Activated T-cell treated with anti-CD3 and anti-CD28 coated beads, Interleukin-2, amount 50 U/mL, for 48 hours (primary cell): Measurements from ENCODE around the gene CALHM1.

Experiments
- DNase-seq, 2 experiments: peaks; one replicate each; pipeline ENCODE4 v3.0.0-alpha.2; 2020

The CALHM1 gene

DNA sequence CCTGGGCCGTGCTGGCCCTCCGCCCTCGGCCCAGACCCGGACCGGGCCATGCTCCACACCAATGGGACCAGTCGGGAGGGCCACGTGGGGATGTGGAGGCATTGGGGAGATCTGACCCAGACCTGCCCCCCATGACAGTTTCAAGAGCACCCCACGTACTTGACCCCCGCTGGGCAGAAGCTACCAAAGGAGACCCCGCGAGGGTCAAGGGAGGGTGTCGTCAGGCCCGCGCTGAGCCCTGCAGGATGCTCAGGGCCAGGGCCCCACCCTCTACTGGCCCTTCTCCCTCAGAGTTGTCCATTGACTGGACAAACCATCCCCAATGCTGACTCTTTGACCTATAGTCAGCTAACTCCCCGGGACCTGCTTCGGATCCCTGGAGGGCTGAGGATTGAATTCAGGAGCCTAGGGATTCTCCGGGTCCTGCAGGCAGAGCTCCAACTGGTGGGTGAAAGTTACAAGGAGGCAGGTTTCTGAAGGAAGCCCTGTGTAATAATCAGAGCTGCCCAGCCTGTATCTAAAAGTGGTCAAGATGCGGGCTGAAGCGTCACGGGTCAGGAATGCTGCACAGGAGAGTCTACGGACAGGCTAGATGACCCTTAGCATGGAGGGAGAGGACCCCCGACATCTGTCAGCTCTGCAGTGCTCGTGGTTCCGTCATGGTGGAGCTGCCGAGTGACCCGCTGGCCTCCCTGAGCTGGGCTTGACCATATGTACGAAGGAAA, 6.0 kb downstream of the CALHM1 start:
- DNase-seq, result no peak

DNA sequence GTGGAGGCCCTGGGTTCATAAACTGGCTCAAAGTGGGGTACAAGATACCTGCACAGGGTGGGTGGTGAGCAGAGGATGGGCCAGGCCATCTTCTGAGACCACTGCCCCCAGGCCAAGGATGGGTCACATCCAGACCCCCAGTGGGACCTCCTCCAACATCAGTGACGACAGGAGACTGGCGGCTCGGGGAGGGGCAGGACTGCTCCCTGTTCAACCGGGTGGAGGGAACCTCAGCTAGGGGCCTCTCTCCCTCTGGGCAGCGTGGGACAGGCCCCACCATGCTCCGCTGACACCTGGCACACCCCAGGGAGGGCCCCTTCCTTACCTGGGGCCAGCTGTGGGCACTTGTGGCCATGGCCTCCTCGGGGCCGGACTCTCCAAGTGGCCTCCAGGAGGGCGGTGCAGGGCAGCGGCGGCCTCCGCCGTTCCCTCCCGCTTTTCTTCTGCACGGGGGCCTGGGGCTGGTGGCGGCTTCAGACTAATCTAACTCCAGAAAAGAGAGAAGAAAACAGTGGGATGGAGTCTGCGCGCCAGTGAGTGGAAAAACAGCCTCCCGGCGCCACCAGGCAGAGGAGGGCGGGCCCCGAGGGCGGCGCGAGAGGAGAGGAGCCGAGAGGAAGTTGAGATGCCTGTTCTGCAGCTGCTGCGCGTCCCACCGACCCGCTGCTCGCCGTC, 6.7 kb downstream of the CALHM1 start, which contains the start of gene CALHM2:
Gene CALHM2 (minus strand): TSS at position 540 of the 675 bp plus-strand sequence. CDS start 2,429 bp downstream, outside the sequence.
- peak; percentile 72 to 75 for DNase-seq

DNA sequence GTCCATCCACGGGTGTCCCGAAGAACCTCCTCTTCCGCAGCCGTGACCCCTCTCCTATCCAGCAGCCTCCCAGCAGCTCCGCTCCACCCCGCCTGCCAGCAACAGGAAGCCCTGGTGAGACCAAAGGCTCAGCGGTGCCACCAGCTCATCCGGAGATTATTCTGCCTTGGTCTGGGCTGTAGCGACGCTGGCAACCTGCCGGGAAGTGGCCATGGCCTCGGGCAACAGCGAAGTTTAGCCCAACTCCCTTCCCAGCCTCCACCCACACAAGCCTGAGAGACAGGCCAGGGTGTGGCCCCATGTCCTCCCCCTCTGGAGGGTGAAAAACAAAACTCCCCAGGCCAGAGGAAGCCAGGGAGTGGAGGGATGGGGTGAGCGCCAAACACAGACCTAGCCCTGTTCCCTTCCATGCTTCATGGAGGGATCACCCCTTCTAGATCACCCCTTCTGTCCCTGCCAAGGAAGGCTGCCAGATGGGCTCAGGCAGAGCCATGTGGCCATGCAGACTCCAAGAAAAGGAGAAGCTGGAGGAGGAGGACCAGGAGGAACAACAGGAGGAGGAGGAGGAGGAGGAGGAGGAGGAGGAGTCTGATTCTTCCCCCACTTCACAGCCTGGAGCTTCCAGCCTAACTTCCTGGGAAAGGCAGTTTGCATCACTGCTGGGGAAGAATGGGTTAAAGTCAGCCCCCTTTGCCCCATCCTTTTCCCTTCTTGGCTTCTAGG, 7.4 kb downstream of the CALHM1 start:
- DNase-seq, result peak; percentile 58 to 64

DNA sequence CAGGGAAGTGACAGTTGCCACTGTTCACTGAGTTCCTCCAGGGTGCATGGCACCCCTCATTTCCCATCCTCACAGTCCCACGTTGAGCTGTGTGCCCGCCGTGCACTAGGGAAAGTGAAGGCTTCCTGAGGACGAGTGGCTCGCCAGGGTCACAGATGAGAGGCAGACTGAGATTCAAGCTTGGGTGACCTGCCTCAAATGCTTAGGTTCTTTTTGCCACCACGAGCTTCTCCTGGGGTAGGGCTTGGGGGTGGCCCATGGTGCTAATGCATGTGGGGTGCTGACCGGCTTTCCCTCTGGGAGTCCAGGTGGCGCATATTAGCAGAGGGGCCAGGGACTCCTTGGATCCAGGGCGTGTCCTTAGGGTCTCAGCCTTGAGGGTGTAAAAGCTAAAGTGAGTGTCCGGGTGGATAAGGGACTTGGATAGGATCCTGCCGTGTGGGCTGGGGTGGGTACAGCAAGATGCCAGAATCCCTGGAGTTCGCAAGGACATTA, 8.5 kb downstream of the CALHM1 start:
- no peak for DNase-seq

DNA sequence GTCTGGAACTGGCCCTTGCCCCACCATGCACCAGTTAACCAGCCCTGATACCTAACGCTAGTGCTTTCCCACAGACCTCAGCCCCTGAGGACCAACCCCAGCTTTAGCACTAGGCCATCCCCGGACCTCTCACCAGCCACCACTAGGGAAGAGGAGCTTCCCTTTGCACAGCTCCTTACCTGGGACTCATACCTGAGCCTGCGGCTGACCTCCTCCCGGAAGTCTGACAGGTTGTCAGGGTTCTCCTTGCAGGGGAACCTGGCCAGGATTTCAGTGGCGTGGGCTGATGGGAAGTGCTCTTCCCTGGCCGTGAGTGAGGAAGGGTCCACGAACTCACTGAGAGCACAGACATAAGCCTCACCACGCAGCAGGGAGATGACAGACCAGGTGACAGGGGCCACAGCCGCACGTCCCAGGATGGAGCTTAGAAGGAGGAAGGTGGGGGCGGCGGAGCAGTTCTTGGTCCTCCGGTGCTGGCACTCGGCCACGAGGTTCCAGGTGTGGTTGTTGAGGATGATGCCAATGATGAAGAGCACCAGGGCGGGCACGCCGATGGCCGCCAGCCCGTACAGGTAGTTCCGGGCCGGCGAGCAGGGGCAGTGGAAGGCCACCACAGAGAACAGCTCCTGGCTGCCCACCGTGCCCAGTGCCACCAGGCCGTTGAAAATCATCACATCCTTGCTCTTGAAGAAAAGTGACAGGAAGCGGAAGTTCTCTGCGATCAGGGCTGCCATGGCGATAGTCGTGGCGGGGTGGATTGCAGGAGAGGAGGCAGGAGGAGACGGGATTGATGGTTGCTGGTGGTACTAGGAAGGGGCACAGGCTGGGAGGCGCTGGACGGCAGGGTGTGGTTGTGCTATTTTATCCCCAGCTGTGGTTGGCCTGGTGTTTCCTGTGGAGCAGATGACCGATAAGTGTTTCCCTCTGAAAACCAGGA, 9.2 kb downstream of the CALHM1 start:
- DNase-seq, result no peak

DNA sequence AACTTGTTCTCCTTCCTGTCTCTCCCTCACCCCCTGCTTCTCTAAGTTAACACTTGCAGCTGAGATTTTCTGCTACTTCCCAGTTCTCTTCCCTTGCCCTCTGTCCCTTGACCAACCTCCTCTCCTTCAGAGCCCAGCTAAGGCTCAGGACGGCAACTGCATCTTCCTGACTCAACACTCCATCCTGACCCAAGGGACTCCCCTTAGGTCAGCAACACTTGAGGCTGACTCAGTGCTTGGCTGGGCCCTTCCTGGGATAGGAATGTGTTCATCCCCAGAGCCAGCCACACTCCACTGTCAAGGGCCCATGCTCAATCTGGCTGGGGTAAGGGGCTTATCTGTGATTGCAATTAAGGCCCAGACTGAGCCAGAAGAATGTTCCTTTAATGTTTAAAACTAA, 10.0 kb downstream of the CALHM1 start:
- no peak for DNase-seq

DNA sequence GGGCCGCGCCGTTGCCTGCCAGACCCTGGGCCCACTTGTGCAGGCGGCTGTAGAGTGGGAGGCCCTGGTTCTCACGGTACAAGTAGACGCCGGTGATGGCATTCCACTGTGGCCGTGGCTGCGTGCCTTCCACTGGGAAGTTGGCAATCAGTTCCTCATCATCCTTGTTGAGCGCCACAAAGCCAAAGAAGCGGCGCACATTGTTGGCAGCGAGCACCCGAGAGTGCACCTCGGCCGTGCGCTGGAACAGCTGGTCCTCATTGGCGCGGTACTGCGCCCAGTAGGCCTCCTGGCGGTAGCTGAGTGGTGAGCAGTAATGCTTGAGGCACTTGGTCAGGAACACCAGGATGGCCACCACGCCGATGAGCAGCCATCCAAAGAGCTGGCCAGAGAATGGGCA, 11.5 kb downstream of the CALHM1 start:
- DNase-seq, result no peak

DNA sequence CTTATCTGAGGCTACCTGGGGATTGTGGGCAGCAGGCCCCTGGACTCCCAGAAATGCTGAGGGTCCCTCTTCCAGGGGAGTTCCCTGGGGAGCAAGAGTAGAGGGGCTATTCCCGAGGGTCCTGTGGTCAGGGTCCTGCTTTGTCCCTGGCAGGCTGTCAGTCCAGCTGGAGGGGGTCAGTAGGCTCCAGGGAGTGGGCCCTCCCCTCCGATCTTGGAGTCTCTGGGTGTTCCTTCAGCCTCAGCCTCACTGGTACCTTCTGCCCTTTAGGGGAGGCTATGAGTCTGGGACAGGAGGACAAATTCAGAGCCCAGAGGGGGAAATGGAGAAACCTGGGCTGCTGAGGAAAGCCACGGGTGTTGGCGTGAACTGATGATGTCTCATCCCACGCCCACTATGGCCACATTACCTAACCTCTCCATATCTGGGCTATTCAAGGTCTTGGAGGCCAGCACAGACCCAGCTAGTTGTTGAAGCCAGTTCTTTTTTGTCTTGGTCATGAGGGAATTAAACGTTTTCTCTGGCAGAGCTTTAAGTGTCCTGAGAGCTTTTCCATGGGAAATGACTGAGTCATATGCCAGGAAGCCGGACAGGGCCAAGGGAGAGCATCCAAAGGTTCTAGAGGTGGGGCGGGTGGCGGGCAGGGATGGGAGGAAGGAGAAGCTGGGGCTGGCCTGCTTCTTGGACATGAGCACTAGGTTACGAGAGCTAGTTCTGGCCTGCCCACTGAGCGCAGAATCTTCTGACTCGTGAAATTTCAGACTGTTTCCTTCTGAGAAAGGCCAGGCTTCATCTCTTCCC, 12.7 kb downstream of the CALHM1 start:
- no peak for DNase-seq

DNA sequence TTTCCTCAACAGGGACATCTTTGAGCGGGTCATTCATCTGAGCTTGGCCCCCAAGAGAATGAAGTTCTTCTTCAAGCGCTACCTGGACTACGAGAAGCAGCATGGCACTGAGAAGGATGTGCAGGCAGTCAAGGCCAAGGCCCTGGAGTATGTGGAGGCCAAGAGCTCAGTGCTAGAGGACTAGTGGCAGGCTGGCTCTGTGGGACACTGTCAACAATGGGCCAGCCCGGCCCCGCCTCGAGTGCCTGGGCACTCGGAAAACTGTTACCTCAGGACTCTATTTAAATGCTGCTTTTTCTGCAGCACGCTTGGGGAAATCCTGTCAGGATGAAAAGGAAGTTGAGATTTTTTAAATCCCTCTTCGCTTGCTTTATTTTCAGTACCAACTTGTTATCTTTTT, 13.3 kb downstream of the CALHM1 start:
- no peak for DNase-seq

DNA sequence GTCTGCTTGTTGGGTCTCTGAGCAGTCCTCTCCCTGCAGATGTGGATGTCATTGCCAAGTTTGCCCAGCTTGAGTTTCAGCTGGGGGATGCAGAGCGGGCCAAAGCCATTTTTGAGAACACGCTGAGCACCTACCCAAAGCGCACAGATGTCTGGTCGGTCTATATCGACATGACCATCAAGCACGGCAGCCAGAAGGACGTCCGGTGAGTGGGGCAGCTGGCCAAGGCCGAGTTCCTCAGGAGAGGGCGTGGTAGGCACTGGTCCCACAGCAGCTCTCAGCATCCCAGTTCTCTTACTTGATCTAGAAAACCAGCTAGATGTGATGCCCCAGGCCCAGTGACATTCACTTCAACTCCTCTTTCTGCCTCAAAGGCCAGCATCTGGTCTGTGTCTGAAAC, 14.2 kb downstream of the CALHM1 start:
- no peak for DNase-seq

DNA sequence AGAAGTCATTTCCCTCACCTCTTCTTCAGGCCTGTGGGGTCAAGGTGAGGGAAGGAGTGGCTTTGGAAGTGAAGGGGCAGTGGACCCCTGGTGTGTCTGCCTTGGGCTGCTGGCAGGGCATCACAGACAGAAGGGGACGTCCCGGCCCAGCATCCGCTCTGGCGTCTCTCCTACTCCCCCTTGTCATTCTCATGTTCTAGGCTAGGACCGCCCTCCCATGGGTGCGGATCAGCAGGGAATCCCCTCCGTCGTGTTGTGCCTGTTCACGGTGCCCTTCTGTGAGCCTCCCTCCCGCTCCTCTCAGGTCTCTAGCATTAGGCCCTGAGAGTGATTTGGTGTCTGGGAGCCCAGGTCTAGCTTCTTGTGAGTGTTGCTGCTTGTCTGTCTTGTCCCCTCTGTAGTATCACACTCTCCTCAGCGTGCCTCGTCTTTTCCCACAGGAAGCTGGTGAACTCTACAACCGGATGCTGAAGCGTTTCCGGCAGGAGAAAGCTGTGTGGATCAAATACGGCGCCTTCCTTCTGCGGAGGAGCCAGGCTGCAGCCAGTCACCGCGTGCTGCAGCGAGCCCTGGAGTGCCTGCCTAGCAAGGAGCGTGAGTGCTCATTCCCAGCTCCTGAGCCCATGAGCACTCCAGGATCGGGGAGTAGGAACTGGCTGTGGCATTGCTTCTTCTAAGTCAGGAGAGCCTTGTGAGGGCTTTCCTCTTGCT, 15.1 kb downstream of the CALHM1 start:
- DNase-seq, result no peak

DNA sequence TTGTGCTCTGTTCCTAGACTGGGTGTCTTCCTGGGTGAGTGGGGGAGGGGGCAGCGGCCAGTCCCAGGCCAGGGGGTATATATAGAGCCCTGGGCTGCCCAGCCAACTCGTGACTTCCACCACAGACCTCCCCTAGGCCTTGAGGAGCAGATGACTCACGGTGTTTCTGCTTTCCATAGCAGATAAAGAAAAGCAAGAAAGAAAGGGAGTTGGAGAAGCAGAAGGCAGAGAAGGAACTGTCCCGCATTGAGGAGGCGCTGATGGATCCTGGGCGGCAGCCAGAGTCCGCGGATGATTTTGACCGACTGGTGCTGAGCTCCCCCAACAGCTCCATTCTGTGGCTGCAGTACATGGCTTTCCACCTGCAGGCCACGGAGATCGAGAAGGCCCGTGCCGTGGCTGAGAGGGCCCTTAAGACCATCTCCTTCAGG, 16.7 kb downstream of the CALHM1 start:
- DNase-seq, result no peak

DNA sequence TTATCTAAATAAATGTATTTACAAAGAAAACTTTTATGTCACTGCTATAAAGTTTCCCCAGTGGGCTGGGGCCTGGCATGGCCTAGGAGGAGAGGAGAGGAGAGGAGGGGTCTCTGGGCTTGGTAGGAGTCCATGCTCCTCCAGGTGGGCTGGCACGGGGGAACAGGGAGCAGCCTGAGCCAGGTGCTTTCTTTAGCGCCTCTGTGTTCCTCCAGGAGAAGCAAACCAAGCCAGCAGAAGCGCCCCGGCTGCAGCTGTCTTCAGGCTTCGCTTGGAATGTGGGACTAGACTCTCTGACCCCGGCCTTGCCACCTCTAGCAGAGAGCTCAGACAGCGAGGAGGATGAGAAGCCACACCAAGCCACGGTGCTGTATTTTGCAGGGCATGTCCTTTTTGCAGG, 17.1 kb downstream of the CALHM1 start:
- DNase-seq, result no peak

DNA sequence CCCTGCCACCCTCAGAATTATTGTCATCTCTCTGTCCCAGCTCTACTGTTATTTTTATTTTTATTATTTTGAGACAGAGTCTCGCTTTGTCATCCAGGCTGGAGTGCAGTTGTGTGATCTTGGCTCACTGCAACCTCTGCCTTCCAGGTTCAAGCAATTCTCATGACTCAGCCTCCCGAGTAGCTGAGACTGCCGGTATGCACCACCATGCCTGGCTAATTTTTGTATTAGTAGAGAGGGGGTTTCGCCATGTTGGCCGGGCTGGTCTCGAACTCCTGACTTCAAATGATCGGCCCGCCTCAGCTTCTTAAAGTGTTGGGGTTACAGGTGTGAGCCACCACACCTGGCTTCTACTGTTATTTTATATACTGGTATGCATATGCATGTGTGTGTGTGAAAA, 17.5 kb downstream of the CALHM1 start:
- no peak for DNase-seq

DNA sequence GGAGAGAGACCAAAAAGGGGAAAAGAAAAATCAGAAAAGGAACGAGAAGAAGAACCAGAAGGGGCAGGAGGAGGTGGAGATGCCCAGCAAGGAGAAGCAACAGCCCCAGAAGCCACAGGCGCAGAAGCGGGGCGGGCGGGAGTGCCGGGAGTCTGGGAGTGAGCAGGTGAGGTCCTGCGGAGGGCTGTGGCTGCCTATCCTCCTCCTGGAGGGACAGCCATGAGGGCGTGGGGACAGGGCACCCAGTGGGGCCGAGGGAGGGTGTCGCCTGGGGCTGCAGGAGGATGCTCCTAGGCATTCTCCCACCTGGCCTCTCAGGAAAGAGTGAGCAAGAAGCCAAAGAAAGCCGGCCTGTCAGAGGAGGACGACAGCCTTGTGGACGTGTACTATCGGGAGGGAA, 18.3 kb downstream of the CALHM1 start:
- DNase-seq, result no peak

DNA sequence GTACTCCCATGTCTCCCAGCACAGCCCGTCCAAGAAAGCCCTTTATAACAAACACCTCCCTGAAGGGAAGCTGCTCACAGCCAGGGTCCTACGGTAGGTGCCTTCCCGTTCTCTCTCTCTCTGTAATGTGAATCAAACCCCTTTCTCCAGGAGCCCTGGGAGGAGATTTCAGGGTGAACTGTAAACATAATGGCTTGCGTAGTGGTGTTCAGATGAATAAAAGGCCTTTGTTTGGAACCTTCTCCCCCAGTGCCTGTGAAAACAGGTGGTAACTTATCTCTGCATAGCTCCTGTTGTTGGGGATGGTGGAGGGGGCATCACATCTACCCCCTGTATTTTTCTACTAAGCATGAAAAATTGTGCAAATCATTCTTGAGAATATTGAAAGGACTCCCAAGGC, 18.9 kb downstream of the CALHM1 start:
- no peak for DNase-seq

DNA sequence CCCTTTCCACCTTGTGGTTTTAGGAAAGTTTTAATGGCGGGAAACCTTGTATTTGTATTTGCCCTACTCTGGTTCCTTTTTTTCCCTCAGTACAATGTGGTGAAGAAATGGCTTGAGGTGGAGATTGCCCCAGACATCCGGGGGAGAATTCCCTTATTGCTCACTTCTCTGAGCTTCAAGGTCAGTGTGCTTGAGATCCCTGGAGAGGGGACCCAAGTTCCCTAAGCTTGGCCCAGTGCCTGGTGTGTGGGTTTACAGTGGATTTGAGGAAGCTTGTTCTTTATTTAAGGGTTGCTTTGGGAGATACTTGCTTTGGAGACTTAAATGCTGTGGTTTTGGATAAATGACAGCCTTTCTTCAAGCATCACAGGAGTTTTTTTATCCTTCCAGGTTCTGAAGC, 24.8 kb downstream of the CALHM1 start:
- DNase-seq, result no peak

DNA sequence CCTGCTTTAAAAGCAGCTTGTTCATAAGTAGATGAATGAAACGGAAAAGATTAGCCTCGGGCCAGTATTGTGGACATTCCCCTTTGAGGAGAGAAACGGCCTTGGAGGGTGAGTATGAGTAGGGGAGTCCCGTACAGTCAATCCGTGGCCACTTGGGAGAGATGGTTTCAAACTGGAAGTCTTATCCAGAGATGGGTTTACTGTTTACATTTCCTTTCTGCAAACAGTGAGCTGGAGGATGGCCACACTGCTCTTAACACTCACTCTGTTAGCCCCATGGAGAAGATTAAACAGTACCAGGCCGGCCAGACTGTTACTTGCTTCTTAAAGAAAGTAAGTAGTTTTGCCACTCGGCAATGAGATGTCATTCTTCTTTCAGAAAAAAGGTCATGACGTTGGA, 26.8 kb downstream of the CALHM1 start:
- DNase-seq, result no peak

DNA sequence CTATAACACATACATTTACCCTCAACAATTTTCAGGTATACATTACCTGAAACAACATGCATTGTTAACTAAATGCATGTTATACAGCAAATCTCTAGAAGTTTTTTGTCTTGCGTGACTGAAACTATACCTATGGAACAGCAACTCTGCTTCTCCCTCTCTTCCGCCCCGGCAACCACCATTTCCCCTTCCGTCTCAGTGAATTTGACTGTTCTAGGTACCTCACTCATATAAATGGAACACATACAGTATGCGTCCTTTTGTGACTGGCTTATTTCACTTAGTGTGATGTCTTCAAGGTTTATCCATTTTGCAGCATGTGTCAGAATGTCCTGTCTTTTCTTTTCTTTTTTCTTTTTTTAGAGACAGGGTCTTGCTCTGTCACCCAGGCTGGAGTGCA, 29.1 kb downstream of the CALHM1 start:
- DNase-seq, result no peak

DNA sequence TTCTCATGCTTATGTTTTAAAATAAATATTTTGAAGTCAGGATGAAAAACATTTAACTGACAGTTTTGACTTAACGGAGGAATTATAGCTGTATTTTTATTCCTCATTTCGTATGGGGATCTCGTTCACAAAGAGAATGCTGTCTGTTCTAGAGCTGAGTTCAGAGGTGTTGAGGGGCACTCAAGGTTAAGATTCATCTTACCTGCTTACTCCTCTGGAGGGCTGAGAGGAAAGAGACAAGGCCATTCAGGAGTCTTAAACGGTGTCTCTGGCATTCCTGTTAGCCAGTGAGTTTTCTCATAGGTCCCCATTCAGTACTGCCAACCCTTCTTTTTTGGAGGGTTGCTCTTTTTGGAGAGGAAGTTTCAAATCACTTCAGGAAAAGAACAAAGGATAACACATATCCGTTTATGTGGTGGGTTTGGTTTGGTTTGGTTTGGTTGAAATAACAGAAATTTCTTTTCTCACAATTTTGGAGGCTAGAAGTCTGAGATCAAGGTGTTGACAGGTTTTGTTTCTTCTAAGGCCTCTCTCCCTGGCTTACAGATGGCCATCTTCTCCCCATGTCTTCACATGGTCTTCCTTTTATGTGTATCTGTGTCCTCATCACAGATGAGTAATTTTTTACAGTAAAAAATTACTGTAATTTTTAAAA, 29.6 kb downstream of the CALHM1 start:
- DNase-seq, result no peak

DNA sequence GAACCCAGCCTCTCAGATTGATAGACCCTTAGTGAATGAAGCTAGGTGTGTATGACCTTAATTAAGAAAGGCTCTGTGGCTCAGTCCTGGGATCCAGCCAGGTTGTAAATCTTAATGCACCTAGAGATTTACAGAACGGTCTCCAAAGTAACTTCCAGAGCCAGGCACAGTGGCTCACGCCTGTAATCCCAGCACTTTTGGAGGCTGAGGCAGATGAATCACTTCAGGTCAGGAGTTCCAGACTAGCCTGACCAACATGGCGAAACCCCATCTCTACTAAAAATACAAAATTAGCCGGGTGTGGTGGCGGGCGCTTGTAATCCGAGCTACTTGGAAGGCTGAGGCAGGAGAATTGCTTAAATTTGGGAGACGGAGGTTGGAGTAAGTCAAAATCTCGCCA, 30.8 kb downstream of the CALHM1 start:
- no peak for DNase-seq
